Measurements from ENCODE around the gene PI4KA. TPM values are rescaled to one million over a fixed set of nuclear protein-coding genes. Genes with fewer than 3 reads are reported as not detected.

The PI4KA gene
- total and polyA plus RNA-seq, 2 experiments from 2014 or later = 83.7 to 85.2 TPM

- DNase-seq (ENCODE audit: low read depth in 1 of 2, low spot score in 1 of 2) = no peak
- H3K27me3 ChIP-seq = no peaks in the 10 kb centered on the region
- no peaks in the 10 kb centered on the region for H3K9me3 ChIP-seq (ENCODE audit: low read depth)
- H3K4me3 ChIP-seq = no peak overlapping the region
- peaks cover 12% of the 10 kb centered on the region for H3K36me3 ChIP-seq
- H3K4me1 ChIP-seq (ENCODE audit: low read depth) = peaks cover 12% of the 10 kb centered on the region
- peak overlapping the region; percentile 87 for H3K27ac ChIP-seq
- no peak for TF ChIP-seq CTCF (IDR thresholded peaks at IDR 0.05; ENCODE audit: low read depth, low read length)
These were observed 25.8 kb upstream of the PI4KA start for GRCh38 chr22:20884454-20884853.

DNA sequence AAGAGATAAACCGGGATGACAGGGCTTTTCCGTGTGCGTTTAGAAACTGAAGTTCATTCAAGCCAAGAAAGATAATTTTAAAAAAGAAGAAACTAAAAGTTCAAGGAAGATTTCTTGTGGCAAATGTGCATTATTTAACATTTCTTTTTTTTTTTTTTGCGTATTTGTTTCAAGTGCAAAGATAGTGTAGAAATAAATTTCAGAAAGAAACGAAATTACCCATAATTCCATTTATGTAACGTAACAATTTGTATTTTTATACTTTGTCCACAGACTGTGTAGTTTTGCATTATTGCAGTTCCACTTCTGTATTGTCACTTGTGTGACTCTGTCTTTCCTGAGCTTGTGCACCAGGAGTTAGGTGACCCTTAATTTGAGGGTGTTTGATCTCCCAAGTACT, 24.2 kb upstream of the PI4KA start:
- no peak for TF ChIP-seq CTCF (IDR thresholded peaks at IDR 0.05; ENCODE audit: low read depth, low read length)
- no peaks in the 10 kb centered on the region for H3K9me3 ChIP-seq (ENCODE audit: low read depth)
- no peak overlapping the region for H3K27ac ChIP-seq
- peaks cover 12% of the 10 kb centered on the region for H3K4me1 ChIP-seq (ENCODE audit: low read depth)
- no peaks in the 10 kb centered on the region for H3K27me3 ChIP-seq
- no peak for DNase-seq (ENCODE audit: low read depth in 1 of 2, low spot score in 1 of 2)
- no peak overlapping the region for H3K4me3 ChIP-seq
- H3K36me3 ChIP-seq = peaks cover 6% of the 10 kb centered on the region

GRCh38 chr22:20881869-20882815, 23.5 kb upstream of the PI4KA start:
- Histone ChIP-seq H3K9me3 (ENCODE audit: low read depth) (no peaks in the 10 kb centered on the region), H3K27me3 (no peaks in the 10 kb centered on the region), H3K27ac (no peak overlapping the region), H3K4me1 (ENCODE audit: low read depth) (peaks cover 12% of the 10 kb centered on the region), H3K36me3 (peaks cover 5% of the 10 kb centered on the region), H3K4me3 (no peak overlapping the region)
- no peak for DNase-seq (ENCODE audit: low read depth in 1 of 2, low spot score in 1 of 2)
- TF ChIP-seq CTCF (IDR thresholded peaks at IDR 0.05; ENCODE audit: low read depth, low read length) = no peak

DNA sequence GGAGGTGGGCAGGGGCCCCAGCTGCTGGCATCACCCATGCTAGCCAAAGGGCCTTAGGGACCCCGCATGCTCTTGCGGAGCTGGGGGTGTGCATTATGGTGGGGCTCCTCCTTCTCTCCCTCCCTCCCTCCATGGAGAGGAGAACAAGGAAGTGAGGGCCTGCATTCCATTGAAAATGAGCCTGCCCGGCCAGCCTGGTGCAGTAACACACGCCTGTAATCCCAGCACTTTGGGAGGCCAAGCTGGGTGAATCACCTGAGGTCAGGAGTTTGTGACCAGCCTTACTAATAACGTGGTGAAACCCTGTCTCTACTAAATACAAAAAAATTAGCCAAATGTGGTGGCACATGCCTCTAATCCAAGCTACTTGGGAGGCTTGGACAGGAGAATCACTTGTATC, 22.6 kb upstream of the PI4KA start:
- TF ChIP-seq CTCF (IDR thresholded peaks at IDR 0.05; ENCODE audit: low read depth, low read length) = no peak
- Histone ChIP-seq H3K4me1 (ENCODE audit: low read depth) (peaks cover 12% of the 10 kb centered on the region), H3K36me3 (peaks cover 7% of the 10 kb centered on the region), H3K4me3 (no peak overlapping the region), H3K9me3 (ENCODE audit: low read depth) (no peaks in the 10 kb centered on the region), H3K27me3 (no peaks in the 10 kb centered on the region), H3K27ac (no peak overlapping the region)
- no peak for DNase-seq (ENCODE audit: low read depth in 1 of 2, low spot score in 1 of 2)

DNA sequence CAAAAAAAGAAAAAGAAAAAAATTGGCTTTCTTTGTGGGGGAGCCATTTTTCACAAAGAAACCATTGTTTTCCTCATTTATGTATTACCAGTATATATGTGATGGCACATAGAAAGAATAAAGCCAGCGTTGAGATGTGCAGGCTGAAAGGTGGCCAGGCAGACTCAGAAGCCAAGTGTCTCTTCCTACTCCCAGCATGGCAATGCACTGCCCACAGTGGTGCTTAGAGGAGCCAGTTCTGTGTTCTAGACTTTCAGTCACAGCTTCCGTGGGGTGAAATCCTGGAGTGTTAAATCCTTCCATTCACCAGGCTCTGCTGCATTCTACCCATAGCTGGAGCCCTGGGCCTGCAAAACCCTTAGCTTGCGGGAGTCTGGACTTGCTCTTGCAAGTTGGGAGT, 19.1 kb upstream of the PI4KA start:
- no peaks in the 10 kb centered on the region for H3K27me3 ChIP-seq
- H3K4me3 ChIP-seq = no peak overlapping the region
- TF ChIP-seq CTCF (IDR thresholded peaks at IDR 0.05; ENCODE audit: low read depth, low read length) = no peak
- H3K9me3 ChIP-seq (ENCODE audit: low read depth) = no peaks in the 10 kb centered on the region
- peaks cover 11% of the 10 kb centered on the region for H3K36me3 ChIP-seq
- no peak overlapping the region for H3K27ac ChIP-seq
- H3K4me1 ChIP-seq (ENCODE audit: low read depth) = no peaks in the 10 kb centered on the region
- no peak for DNase-seq (ENCODE audit: low read depth in 1 of 2, low spot score in 1 of 2)

Measured in cardiac muscle cell (in vitro differentiated cells and primary cell).